T-helper 2 cell treated with Interferon-gamma antibody and Interleukin-4, amounts not matched to agents 5 μg/mL and 100 μg/mL, for 36 hours (primary cell): ENCODE results near the gene ATP6V1G1.

Experiments
- DNase-seq: peaks from one replicate; pipeline ENCODE4 v3.0.0; 2021; ENCODE audit warnings: low spot score
- H3K27ac Mint-ChIP-seq: one replicate; pipeline ENCODE4 v1.8.0; 2021; ENCODE audit warnings: mild to moderate bottlenecking, mixed read lengths
- H3K27me3 Mint-ChIP-seq: one replicate; pipeline ENCODE4 v1.8.0; 2021; ENCODE audit warnings: low read depth, mixed read lengths
- H3K36me3 Mint-ChIP-seq: one replicate; pipeline ENCODE4 v1.8.0; 2021; ENCODE audit warnings: low read depth, mixed read lengths
- H3K4me1 Mint-ChIP-seq: one replicate; pipeline ENCODE4 v1.8.0; 2021; ENCODE audit warnings: low read depth, mixed read lengths
- H3K4me3 Mint-ChIP-seq: one replicate; pipeline ENCODE4 v1.8.0; 2022; ENCODE audit warnings: mild to moderate bottlenecking, moderate library complexity, mixed read lengths
- H3K9me3 Mint-ChIP-seq: one replicate; pipeline ENCODE4 v1.8.0; 2021; ENCODE audit warnings: mixed read lengths

ATP6V1G1 gene

DNA sequence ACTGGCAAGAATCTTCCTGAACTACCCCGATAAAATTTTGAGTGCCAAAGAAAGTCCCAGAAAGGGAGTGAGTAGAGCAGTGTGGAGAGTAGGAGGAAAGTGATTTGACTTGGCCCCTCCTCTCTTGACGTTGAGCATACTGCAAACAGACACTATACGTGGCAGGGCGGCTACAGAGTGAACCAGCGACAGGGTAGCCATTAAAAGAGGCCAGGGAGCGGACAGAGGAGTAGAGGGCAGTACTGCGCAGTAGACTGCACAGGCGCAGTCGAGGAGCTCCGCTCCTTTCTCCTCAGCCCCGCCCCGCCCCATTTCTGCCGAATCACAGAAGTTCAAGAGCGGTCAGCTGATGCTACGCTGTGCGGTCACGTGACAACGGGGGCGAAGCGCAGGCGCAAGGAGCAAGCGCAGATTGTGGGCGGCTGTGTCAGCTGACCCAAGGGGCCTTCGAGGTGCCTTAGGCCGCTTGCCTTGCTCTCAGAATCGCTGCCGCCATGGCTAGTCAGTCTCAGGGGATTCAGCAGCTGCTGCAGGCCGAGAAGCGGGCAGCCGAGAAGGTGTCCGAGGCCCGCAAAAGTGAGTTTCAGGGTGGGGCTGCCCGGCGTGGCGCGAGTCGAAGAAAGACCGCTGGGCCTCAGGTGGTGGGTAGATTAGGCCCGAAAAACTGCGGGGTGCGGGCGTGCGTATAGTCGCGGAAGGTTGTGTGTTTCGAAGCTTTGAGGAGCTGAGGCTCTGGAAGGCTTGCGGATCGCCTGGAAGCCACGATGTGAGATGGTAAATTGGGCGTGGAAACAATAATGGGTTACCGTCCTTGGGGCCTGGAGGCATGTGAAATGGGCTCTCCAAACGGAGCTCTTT is at the start of gene ATP6V1G1:
Gene ATP6V1G1 (plus strand): TSS at position 425 of the 858 bp plus-strand sequence. CDS start 70 bp downstream, at position 495.
- peak; percentile 100 for DNase-seq
- Mint-ChIP-seq H3K4me1 (peaks cover 41% of the 10 kb centered on the region), H3K27me3 (no peaks in the 10 kb centered on the region), H3K36me3 (peaks cover 33% of the 10 kb centered on the region), H3K27ac (peak within 1 kb of the TSS; percentile 95), H3K4me3 (peak within 1 kb of the TSS; percentile 95), H3K9me3 (no peaks in the 10 kb centered on the region)

- no peak for DNase-seq
- Mint-ChIP-seq H3K9me3 (no peaks in the 10 kb centered on the region), H3K4me3 (no peak overlapping the region)
Observed at GRCh38 chr9:114538241-114538640, 49.3 kb upstream of the ATP6V1G1 start.

GRCh38 chr9:114539701-114540380 is 47.7 kb upstream of the ATP6V1G1 start:
- H3K9me3 Mint-ChIP-seq: no peaks in the 10 kb centered on the region
- H3K27ac Mint-ChIP-seq: no peak overlapping the region
- no peaks in the 10 kb centered on the region for H3K36me3 Mint-ChIP-seq
- no peak for DNase-seq
- H3K4me3 Mint-ChIP-seq: no peak overlapping the region
- no peaks in the 10 kb centered on the region for H3K4me1 Mint-ChIP-seq
- H3K27me3 Mint-ChIP-seq: peaks cover 18% of the 10 kb centered on the region

More at GRCh38 chr9:114538241-114538640, 49.3 kb upstream of the ATP6V1G1 start:
- Mint-ChIP-seq H3K27me3 (peaks cover 23% of the 10 kb centered on the region), H3K27ac (no peak overlapping the region), H3K36me3 (no peaks in the 10 kb centered on the region), H3K4me1 (no peaks in the 10 kb centered on the region)

GRCh38 chr9:114545055-114545454 is 42.5 kb upstream of the ATP6V1G1 start:
- H3K36me3 Mint-ChIP-seq: no peaks in the 10 kb centered on the region
- DNase-seq: no peak
- H3K4me1 Mint-ChIP-seq: no peaks in the 10 kb centered on the region
- H3K4me3 Mint-ChIP-seq: no peak overlapping the region
- H3K9me3 Mint-ChIP-seq: no peaks in the 10 kb centered on the region
- peaks cover 14% of the 10 kb centered on the region for H3K27me3 Mint-ChIP-seq
- no peak overlapping the region for H3K27ac Mint-ChIP-seq

GRCh38 chr9:114546851-114547250 is 40.7 kb upstream of the ATP6V1G1 start:
- Mint-ChIP-seq H3K36me3 (no peaks in the 10 kb centered on the region), H3K27me3 (peaks cover 15% of the 10 kb centered on the region), H3K27ac (no peak overlapping the region), H3K4me3 (no peak overlapping the region), H3K9me3 (no peaks in the 10 kb centered on the region), H3K4me1 (no peaks in the 10 kb centered on the region)
- no peak for DNase-seq

- peaks cover 11% of the 10 kb centered on the region for H3K27me3 Mint-ChIP-seq
- no peak overlapping the region for H3K27ac Mint-ChIP-seq
Observed at GRCh38 chr9:114549697-114550330, 37.8 kb upstream of the ATP6V1G1 start.

DNA sequence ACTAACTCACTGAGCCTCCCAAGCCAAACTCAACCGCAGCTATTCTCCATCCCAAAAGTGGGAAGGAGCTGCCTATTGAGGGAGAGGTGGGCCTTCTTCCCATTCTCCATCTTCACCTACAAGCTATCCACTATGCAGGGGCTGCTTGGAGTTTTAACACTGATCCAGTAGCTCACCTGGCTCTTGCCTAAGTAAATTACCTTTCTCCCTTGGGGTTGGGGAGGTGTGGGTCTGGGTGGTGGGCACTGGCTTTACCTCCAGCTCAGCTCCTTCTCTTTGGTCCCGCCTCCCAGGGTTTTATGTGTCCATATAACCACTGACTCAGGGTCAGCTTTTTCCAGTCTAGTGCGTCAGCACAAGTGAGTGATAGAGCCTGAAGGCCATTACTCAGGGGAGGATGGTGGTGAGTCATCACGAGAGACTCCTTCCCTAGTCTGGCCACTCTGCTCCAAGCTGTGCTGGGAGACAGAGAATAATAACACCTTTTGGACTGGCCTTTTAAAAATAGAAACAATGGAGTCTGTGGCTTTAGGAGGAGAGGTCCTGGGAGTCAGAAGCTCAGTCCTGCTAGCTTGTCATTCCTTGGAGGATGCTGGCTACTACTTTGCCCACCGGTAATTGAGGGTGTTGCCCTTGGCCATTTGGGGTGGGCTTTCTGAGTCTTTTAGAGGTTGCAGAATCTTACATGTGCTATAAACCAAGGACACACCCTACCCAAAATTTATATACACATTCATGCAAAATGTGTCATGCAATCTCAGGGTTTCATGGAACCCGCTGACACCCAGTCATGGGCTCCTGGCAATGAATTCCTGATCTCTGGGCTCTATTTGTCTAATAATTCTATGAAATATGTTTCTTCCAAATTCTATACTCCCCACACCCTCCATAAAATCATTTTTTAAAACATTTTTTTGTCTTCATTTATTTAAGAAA is 35.6 kb upstream of the ATP6V1G1 start:
- H3K4me3 Mint-ChIP-seq: no peak overlapping the region
- no peaks in the 10 kb centered on the region for H3K4me1 Mint-ChIP-seq
- peaks cover 10% of the 10 kb centered on the region for H3K27me3 Mint-ChIP-seq
- H3K36me3 Mint-ChIP-seq: no peaks in the 10 kb centered on the region
- no peak for DNase-seq
- H3K27ac Mint-ChIP-seq: peak overlapping the region; percentile 26
- no peaks in the 10 kb centered on the region for H3K9me3 Mint-ChIP-seq

More at GRCh38 chr9:114549697-114550330, 37.8 kb upstream of the ATP6V1G1 start:
- no peak for DNase-seq
- Mint-ChIP-seq H3K9me3 (no peaks in the 10 kb centered on the region), H3K4me3 (no peak overlapping the region), H3K36me3 (no peaks in the 10 kb centered on the region), H3K4me1 (no peaks in the 10 kb centered on the region)

GRCh38 chr9:114552706-114553105 is 34.9 kb upstream of the ATP6V1G1 start:
- Mint-ChIP-seq H3K36me3 (no peaks in the 10 kb centered on the region), H3K4me1 (no peaks in the 10 kb centered on the region), H3K27ac (peak overlapping the region; percentile 26), H3K9me3 (no peaks in the 10 kb centered on the region), H3K4me3 (no peak overlapping the region), H3K27me3 (peaks cover 4% of the 10 kb centered on the region)
- no peak for DNase-seq

GRCh38 chr9:114553202-114553601 is 34.4 kb upstream of the ATP6V1G1 start:
- no peak for DNase-seq
- no peaks in the 10 kb centered on the region for H3K36me3 Mint-ChIP-seq
- H3K4me1 Mint-ChIP-seq: no peaks in the 10 kb centered on the region
- H3K9me3 Mint-ChIP-seq: no peaks in the 10 kb centered on the region
- no peak overlapping the region for H3K27ac Mint-ChIP-seq
- H3K4me3 Mint-ChIP-seq: no peak overlapping the region
- peaks cover 4% of the 10 kb centered on the region for H3K27me3 Mint-ChIP-seq

GRCh38 chr9:114555696-114556095 is 31.9 kb upstream of the ATP6V1G1 start:
- Mint-ChIP-seq H3K9me3 (no peaks in the 10 kb centered on the region), H3K4me1 (no peaks in the 10 kb centered on the region), H3K27ac (no peak overlapping the region), H3K4me3 (no peak overlapping the region), H3K36me3 (no peaks in the 10 kb centered on the region), H3K27me3 (peaks cover 3% of the 10 kb centered on the region)
- no peak for DNase-seq

GRCh38 chr9:114558027-114558675 is 29.4 kb upstream of the ATP6V1G1 start:
- Mint-ChIP-seq H3K9me3 (no peaks in the 10 kb centered on the region), H3K36me3 (no peaks in the 10 kb centered on the region), H3K27ac (no peak overlapping the region), H3K4me1 (no peaks in the 10 kb centered on the region), H3K4me3 (no peak overlapping the region), H3K27me3 (peaks cover 7% of the 10 kb centered on the region)
- DNase-seq: no peak

DNA sequence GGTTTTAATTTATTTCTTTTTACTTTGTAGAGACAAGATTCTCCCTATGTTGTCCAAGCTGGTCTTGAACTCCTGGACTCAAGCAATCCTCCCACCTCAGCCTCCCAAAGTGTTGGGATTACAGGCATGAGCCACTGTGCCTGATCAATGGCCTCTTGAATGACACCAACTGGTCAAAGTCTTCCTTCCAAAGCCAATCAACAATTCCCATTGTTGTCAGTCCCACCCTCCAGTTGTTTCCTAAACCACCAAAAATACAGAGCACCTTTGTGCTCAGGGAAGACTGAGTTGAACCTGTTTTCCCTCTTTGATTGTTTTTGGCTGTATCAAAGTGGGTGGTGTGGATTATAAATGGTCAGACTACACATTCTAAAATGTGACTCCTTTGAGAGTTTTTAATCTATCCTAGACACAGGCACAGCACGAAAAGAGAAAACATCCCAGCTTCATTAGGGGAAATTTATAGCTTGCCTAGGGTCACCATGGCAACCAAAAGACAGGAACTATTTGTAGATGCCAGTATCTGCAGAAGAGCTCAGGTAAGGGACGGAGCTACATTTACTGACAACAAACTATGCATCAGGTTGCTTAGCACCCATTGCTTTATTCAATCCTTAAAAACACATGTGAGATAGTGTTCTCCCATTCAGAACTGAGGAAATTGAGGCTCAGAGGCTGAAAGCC is 27.6 kb upstream of the ATP6V1G1 start:
- H3K4me1 Mint-ChIP-seq: no peaks in the 10 kb centered on the region
- H3K27me3 Mint-ChIP-seq: peaks cover 13% of the 10 kb centered on the region
- H3K27ac Mint-ChIP-seq: no peak overlapping the region
- no peaks in the 10 kb centered on the region for H3K9me3 Mint-ChIP-seq
- no peaks in the 10 kb centered on the region for H3K36me3 Mint-ChIP-seq
- DNase-seq: no peak
- no peak overlapping the region for H3K4me3 Mint-ChIP-seq
